H1 (cell line): ENCODE data around the gene SHLD2. TPM values are rescaled to one million over a fixed set of nuclear protein-coding genes. Genes with fewer than 3 reads are reported as not detected.

Experiments used
- CHD7 ChIP-seq: fragments of 300-600 bp; sonication (generic); IDR thresholded peaks from 2 replicates; pipeline ENCODE4 v1.7.1; 2012; ENCODE audit warnings: low read length, moderate library complexity, mild to moderate bottlenecking, inconsistent platforms; ENCODE audit not compliant: insufficient replicate concordance
- polyA plus RNA-seq, 7 experiments: library from polyadenylated mRNA; depleted of rRNA in 3 of 7; stranded (reverse) in 5 of 7; unstranded in 2 of 7; fragments of >200 nt in 5 of 7; fragments of 200-250 nt in 2 of 7; gene quantifications; 1 replicate in 5 of 7; 2 replicates in 1 of 7; 4 replicates in 1 of 7; pipeline versions ENCODE4 v1.2.1 to v1.2.3, GENCODE V29; 2011 to 2013; ENCODE audit warnings: missing spikeins in 2 of 7, mixed read lengths in 2 of 7
- total RNA-seq: library from RNA; stranded (reverse); fragmentation: NEBNext Ultra II Directional; extraction: Animal tissue kit (Norgen Biotek cat#: 25700); gene quantifications from 2 replicates; pipeline ENCODE4 v1.2.1, GENCODE V29; 2021

Gene SHLD2
- total and polyA plus RNA-seq, 2 of the 8 experiments (the other 6 are each of a cell fraction or from before 2014, with no cell fraction given): 7.9 to 32.4 TPM

GRCh38 chr10:87068281-87068680, 26.7 kb upstream of the SHLD2 start (continued):
- TF ChIP-seq CHD7: no peak
